ENCODE results near the gene SPI1.

SPI1 gene

DNA sequence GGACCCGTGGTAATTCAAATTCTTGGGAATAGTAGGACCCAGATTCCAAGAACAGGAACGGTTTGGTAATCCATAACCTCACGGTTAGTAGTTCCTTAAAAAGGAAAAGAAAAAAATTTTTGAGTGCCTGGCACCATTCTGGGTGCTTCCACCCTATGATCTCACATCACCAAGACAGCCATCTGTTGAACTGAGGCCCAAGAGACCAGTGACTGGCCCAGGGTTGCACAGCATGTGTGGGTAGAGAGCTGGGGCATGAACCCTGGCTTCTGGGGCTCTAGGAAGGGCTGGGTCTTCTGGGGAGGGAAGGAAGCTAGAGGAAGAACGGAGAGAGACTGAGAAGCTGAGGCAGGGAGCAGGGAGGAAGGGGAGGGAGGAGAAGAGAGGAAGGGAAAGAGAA lies 4.7 kb upstream of the SPI1 start:
- Histone ChIP-seq H3K9me3 (ENCODE audit: control insufficient read depth, low read length) (no peaks in the 10 kb centered on the region), H3K27ac (ENCODE audit: low read depth, low read length, severe bottlenecking) (no peak overlapping the region), H3K4me1 (ENCODE audit: control insufficient read depth, insufficient read depth, low read length, poor library complexity, severe bottlenecking) (no peaks in the 10 kb centered on the region), H3K36me3 (ENCODE audit: control insufficient read depth, insufficient read depth, low read length) (no peaks in the 10 kb centered on the region), H3K4me3 (ENCODE audit: extremely low read depth, insufficient read depth, low read length, poor library complexity, severe bottlenecking) (no peak overlapping the region)
- WGBS, 2 experiments (ENCODE audit: insufficient coverage in 2 of 2) = 79 to 81% methylated on average over 4 of the region's 4 CpGs

- no peaks in the 10 kb centered on the region for H3K4me1 ChIP-seq (ENCODE audit: control insufficient read depth, insufficient read depth, low read length, poor library complexity, severe bottlenecking)
- no peaks in the 10 kb centered on the region for H3K9me3 ChIP-seq (ENCODE audit: control insufficient read depth, low read length)
- 89 to 100% methylated on average over 1 to 2 of the region's 2 CpGs for WGBS, 2 experiments (ENCODE audit: insufficient coverage in 2 of 2)
- H3K4me3 ChIP-seq (ENCODE audit: extremely low read depth, insufficient read depth, low read length, poor library complexity, severe bottlenecking) = no peak overlapping the region
- no peaks in the 10 kb centered on the region for H3K36me3 ChIP-seq (ENCODE audit: control insufficient read depth, insufficient read depth, low read length)
- H3K27ac ChIP-seq (ENCODE audit: low read depth, low read length, severe bottlenecking) = no peak overlapping the region
Observed at GRCh38 chr11:47380078-47380477, 1.7 kb upstream of the SPI1 start.

DNA sequence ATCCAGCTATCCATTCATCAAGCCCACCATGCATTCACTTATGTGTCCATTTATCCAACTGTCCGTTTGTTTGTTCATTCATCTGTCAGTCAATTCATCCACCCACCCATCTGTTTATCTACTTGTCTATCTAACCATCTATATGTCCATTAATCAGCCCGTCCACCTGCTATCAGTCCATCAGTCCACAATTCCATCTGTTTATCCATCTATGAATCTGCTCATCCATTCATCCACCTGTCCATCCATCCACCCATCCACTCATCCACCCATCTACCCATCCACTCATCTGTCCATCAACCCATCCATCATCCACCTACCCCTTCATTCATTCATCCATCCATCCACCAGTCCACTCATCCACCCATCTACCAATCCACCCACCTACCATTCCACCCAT lies 970 bp upstream of the SPI1 start:
- Histone ChIP-seq H3K36me3 (ENCODE audit: control insufficient read depth, insufficient read depth, low read length) (no peaks in the 10 kb centered on the region), H3K4me1 (ENCODE audit: control insufficient read depth, insufficient read depth, low read length, poor library complexity, severe bottlenecking) (peaks cover 6% of the 10 kb centered on the region), H3K4me3 (ENCODE audit: extremely low read depth, insufficient read depth, low read length, poor library complexity, severe bottlenecking) (no peak overlapping the region), H3K9me3 (ENCODE audit: control insufficient read depth, low read length) (no peaks in the 10 kb centered on the region), H3K27ac (ENCODE audit: low read depth, low read length, severe bottlenecking) (no peak overlapping the region)
- 93 to 100% methylated on average over 2 of the region's 2 CpGs for WGBS, 2 experiments (ENCODE audit: insufficient coverage in 2 of 2)

DNA sequence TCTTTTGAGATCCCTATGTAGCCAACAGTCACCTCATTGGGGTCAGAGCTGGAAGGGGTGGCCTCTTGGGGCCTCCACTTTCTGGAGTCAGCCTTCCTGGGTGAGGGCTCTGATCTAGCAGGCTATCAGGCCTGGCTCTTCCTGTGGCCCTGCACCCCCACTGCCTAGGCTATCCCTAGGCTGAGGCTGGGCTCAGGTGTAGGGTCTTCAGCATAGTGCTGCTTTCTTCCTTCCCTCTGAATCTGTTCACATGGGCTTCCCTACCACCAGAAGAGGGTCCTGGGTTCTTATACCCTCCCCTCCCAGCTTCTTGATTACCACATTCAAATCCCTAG lies 456 bp upstream of the SPI1 start:
- no peaks in the 10 kb centered on the region for H3K36me3 ChIP-seq (ENCODE audit: control insufficient read depth, insufficient read depth, low read length)
- no peak overlapping the region for H3K4me3 ChIP-seq (ENCODE audit: extremely low read depth, insufficient read depth, low read length, poor library complexity, severe bottlenecking)
- H3K27ac ChIP-seq (ENCODE audit: low read depth, low read length, severe bottlenecking) = no peak overlapping the region
- no peaks in the 10 kb centered on the region for H3K9me3 ChIP-seq (ENCODE audit: control insufficient read depth, low read length)
- H3K4me1 ChIP-seq (ENCODE audit: control insufficient read depth, insufficient read depth, low read length, poor library complexity, severe bottlenecking) = peaks cover 9% of the 10 kb centered on the region

DNA sequence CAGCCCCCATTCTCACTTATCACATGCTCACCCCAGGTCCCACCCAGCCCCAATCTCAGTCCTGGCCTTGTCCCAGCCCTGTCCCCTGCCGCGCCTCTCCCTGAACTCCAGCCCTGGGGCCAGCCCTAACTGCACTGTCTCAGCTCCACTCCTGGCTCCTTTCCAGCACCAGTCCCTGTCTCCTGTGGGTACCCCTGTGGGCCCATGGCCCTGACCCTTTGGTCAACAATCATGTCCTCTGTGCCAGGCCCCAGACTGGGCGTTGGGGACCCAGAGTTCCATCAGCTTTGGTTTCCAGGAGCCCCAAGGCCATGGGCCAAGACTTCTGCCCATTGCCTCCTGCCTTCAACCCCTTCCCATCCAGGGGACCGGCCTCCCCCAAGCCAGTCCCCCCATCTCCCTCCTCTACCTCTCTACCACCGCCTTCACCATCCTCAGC lies 757 bp downstream of the SPI1 start:
- no peak overlapping the region for H3K4me3 ChIP-seq (ENCODE audit: extremely low read depth, insufficient read depth, low read length, poor library complexity, severe bottlenecking)
- H3K36me3 ChIP-seq (ENCODE audit: control insufficient read depth, insufficient read depth, low read length) = no peaks in the 10 kb centered on the region
- no peaks in the 10 kb centered on the region for H3K9me3 ChIP-seq (ENCODE audit: control insufficient read depth, low read length)
- H3K4me1 ChIP-seq (ENCODE audit: control insufficient read depth, insufficient read depth, low read length, poor library complexity, severe bottlenecking) = peaks cover 9% of the 10 kb centered on the region
- 98 to 100% methylated on average over 3 to 4 of the region's 5 CpGs for WGBS, 2 experiments (ENCODE audit: insufficient coverage in 2 of 2)
- no peak overlapping the region for H3K27ac ChIP-seq (ENCODE audit: low read depth, low read length, severe bottlenecking)

DNA sequence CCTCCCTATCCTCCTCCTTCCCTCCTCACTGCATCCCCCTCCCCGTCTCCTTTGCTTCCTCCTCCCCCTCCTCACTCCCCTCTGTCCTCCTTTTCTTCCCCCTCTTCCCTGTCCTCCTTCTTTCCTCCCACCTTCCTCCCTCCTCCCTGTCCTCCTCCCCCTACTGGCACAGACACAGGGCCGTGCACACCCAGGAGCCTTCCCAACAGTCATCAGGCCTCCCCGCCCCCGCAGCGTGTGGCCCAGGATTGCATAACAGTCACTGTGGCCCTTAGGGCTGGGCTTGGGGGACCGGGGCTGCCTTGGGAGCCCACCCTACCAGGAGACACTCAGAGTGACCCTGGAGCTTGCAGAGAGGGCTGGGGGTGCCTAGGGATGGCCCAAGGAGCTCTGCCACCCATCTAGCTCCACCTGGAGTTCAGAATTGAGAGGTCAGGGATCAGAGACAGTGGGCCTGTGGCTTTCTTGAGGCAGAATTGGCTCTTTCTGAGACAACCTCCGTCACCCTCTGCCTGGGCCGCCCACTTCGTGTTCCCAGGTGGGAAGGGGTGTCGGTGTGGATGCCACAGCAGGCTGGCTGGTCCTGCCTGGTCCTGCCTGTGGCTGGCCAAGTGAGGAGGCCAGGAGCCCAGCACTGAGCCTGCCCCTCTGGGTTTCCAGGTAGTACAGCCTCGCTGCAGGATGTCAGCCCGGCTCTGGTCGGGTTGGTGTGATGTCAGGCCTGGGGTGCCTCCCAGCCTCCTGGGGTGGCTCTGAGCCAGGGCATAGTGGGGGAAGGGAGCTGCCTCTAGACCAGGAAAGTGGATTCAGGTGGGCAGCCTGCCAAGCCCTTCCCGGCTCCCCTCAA lies 1.6 kb downstream of the SPI1 start:
- WGBS, 2 experiments (ENCODE audit: insufficient coverage in 2 of 2) = 79 to 81% methylated on average over 8 to 13 of the region's 14 CpGs
- Histone ChIP-seq H3K9me3 (ENCODE audit: control insufficient read depth, low read length) (no peaks in the 10 kb centered on the region), H3K36me3 (ENCODE audit: control insufficient read depth, insufficient read depth, low read length) (no peaks in the 10 kb centered on the region), H3K27ac (ENCODE audit: low read depth, low read length, severe bottlenecking) (no peak overlapping the region), H3K4me3 (ENCODE audit: extremely low read depth, insufficient read depth, low read length, poor library complexity, severe bottlenecking) (no peak overlapping the region), H3K4me1 (ENCODE audit: control insufficient read depth, insufficient read depth, low read length, poor library complexity, severe bottlenecking) (peaks cover 9% of the 10 kb centered on the region)

DNA sequence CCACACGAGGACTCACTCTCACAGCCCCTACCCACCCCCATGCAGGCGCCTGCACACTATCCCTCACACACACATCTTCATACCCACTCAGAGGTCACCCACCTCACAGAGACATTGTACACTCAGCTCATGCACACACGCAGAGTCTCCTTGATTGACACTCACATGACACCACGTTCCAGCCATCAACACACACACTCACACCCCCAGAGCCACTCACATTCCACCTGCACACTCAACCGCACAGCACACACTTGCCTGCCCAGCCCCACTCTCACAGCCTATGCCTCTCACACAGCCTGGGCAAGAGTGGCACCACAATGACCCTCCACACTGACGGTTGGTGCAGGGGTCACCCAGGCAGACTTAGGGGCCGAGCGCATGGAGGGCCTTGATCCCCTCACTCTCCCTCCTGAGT lies 2.2 kb downstream of the SPI1 start:
- Histone ChIP-seq H3K27ac (ENCODE audit: low read depth, low read length, severe bottlenecking) (no peak overlapping the region), H3K4me1 (ENCODE audit: control insufficient read depth, insufficient read depth, low read length, poor library complexity, severe bottlenecking) (peaks cover 9% of the 10 kb centered on the region), H3K36me3 (ENCODE audit: control insufficient read depth, insufficient read depth, low read length) (no peaks in the 10 kb centered on the region), H3K4me3 (ENCODE audit: extremely low read depth, insufficient read depth, low read length, poor library complexity, severe bottlenecking) (no peak overlapping the region), H3K9me3 (ENCODE audit: control insufficient read depth, low read length) (no peaks in the 10 kb centered on the region)
- WGBS, 2 experiments (ENCODE audit: insufficient coverage in 2 of 2) = 86 to 95% methylated on average over 4 to 8 of the region's 8 CpGs

DNA sequence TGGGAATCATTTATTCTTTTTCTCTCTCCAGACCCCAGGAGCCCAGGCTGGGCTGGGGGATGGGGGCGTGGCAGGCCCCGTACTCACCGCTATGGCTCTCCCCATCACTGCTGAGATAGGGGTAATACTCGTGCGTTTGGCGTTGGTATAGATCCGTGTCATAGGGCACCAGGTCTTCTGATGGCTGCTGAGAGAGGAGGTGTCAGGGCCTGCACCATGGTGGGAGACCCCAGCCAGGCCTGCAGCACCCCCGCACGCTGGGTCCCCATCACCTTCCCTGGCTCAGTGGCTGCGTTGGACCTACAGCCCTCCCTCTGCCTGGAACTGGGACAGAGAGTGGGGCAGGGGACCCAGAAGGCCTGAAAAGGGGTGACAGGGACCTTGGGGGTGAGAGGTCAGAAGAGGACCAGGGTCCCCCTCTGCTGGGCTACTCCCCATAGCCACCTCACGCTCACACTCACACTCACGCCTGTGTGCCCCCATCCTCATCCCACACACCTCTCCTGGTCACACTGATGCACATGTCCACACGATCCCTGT lies 2.7 kb downstream of the SPI1 start:
- no peaks in the 10 kb centered on the region for H3K36me3 ChIP-seq (ENCODE audit: control insufficient read depth, insufficient read depth, low read length)
- H3K4me3 ChIP-seq (ENCODE audit: extremely low read depth, insufficient read depth, low read length, poor library complexity, severe bottlenecking) = no peak overlapping the region
- 93 to 97% methylated on average over 10 to 12 of the region's 13 CpGs for WGBS, 2 experiments (ENCODE audit: insufficient coverage in 2 of 2)
- H3K4me1 ChIP-seq (ENCODE audit: control insufficient read depth, insufficient read depth, low read length, poor library complexity, severe bottlenecking) = peaks cover 9% of the 10 kb centered on the region
- no peak overlapping the region for H3K27ac ChIP-seq (ENCODE audit: low read depth, low read length, severe bottlenecking)
- H3K9me3 ChIP-seq (ENCODE audit: control insufficient read depth, low read length) = no peaks in the 10 kb centered on the region

GRCh38 chr11:47375020-47375419 lies 3.3 kb downstream of the SPI1 start:
- no peak overlapping the region for H3K27ac ChIP-seq (ENCODE audit: low read depth, low read length, severe bottlenecking)
- WGBS, 2 experiments (ENCODE audit: insufficient coverage in 2 of 2) = 85 to 94% methylated on average over 6 to 7 of the region's 8 CpGs
- peaks cover 9% of the 10 kb centered on the region for H3K4me1 ChIP-seq (ENCODE audit: control insufficient read depth, insufficient read depth, low read length, poor library complexity, severe bottlenecking)
- H3K36me3 ChIP-seq (ENCODE audit: control insufficient read depth, insufficient read depth, low read length) = no peaks in the 10 kb centered on the region
- H3K4me3 ChIP-seq (ENCODE audit: extremely low read depth, insufficient read depth, low read length, poor library complexity, severe bottlenecking) = no peak overlapping the region
- no peaks in the 10 kb centered on the region for H3K9me3 ChIP-seq (ENCODE audit: control insufficient read depth, low read length)

GRCh38 chr11:47374720-47375019 lies 3.7 kb downstream of the SPI1 start:
- H3K4me1 ChIP-seq (ENCODE audit: control insufficient read depth, insufficient read depth, low read length, poor library complexity, severe bottlenecking) = peaks cover 9% of the 10 kb centered on the region
- no peak overlapping the region for H3K4me3 ChIP-seq (ENCODE audit: extremely low read depth, insufficient read depth, low read length, poor library complexity, severe bottlenecking)
- no peaks in the 10 kb centered on the region for H3K36me3 ChIP-seq (ENCODE audit: control insufficient read depth, insufficient read depth, low read length)
- no peaks in the 10 kb centered on the region for H3K9me3 ChIP-seq (ENCODE audit: control insufficient read depth, low read length)
- 95 to 97% methylated on average over 2 to 4 of the region's 5 CpGs for WGBS, 2 experiments (ENCODE audit: insufficient coverage in 2 of 2)
- H3K27ac ChIP-seq (ENCODE audit: low read depth, low read length, severe bottlenecking) = no peak overlapping the region

GRCh38 chr11:47373876-47374719 lies 4.2 kb downstream of the SPI1 start:
- WGBS, 2 experiments (ENCODE audit: insufficient coverage in 2 of 2) = 63 to 73% methylated on average over 13 to 15 of the region's 19 CpGs
- no peaks in the 10 kb centered on the region for H3K36me3 ChIP-seq (ENCODE audit: control insufficient read depth, insufficient read depth, low read length)
- H3K27ac ChIP-seq (ENCODE audit: low read depth, low read length, severe bottlenecking) = peak overlapping the region; percentile 45
- no peak overlapping the region for H3K4me3 ChIP-seq (ENCODE audit: extremely low read depth, insufficient read depth, low read length, poor library complexity, severe bottlenecking)
- H3K9me3 ChIP-seq (ENCODE audit: control insufficient read depth, low read length) = no peaks in the 10 kb centered on the region
- peaks cover 9% of the 10 kb centered on the region for H3K4me1 ChIP-seq (ENCODE audit: control insufficient read depth, insufficient read depth, low read length, poor library complexity, severe bottlenecking)

Measured in mesodermal cell (in vitro differentiated cells).